Measurements from ENCODE around the gene APRT. TPM values are rescaled to one million over a fixed set of nuclear protein-coding genes. Genes with fewer than 3 reads are reported as not detected.

APRT gene
- polyA plus RNA-seq, 1 donor, result 60.7 TPM

GRCh38 chr16:88821168-88821850, 9.6 kb upstream of the APRT start:
- DNase-seq, result no peak

DNA sequence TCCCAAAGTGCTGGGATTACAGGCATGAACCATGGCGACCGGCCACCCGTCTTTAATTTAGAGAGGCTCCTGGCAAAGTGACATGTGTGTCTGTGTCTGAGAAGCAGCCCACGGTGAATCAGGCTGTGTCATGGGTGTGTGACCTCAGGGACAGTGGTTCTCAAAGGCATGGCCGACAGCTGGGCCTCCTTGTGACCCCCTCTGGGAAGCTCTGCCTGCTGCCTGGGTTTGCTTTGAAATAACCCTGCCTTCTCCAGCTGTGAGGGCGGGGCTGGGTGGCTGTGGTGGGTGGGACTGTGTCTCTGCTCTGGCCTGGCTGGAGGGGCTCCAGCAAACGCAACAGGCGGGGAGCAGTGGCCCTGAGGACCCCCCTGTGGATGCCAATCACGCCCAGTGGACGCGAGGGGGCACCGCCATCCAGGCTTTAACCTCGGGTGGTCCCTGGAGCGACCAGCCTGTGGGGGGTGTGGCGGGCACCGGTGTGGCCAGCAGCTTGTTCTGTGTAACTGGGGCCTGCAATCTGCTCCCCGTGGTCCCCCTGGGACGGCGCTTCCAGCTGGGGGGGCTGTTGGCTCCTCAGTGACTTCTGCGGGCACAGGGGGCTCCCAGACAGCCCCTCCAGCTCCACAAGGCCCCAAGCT, 8.8 kb upstream of the APRT start:
- no peak for DNase-seq

DNA sequence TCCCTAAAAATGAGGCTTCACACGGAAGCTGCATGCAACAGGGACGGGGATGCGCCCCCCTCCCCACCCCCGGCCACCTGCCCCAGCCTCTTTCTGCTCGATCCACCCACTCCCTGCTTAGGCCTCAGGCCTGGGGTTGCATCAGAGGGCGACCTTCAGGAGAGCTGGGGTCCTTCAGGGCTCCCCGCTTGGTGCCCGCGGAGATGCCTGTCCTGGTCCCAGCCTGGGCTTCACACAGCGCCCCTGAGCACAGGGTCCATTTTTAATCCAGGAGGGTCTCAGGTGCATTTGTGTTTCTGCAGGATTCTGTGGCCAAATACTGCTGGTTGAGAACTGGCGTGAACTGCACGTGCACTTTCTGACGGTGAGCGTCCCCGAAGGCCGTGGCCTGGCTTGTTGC, 7.4 kb upstream of the APRT start:
- no peak for DNase-seq

DNA sequence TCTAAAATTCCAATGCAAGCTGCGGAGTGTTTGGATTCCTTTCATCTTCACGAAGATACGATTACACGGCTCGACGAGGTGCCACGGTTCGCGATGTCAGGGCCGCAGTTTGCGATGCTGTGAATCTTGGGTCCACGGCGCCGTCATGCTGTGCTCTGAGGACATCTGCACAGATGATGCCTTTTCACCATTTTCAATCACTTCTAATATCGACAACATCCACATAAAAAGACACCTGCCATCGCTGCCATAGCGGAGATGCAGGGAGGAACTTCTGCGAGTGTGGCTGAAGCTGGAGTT, 6.8 kb upstream of the APRT start:
- DNase-seq, result no peak

DNA sequence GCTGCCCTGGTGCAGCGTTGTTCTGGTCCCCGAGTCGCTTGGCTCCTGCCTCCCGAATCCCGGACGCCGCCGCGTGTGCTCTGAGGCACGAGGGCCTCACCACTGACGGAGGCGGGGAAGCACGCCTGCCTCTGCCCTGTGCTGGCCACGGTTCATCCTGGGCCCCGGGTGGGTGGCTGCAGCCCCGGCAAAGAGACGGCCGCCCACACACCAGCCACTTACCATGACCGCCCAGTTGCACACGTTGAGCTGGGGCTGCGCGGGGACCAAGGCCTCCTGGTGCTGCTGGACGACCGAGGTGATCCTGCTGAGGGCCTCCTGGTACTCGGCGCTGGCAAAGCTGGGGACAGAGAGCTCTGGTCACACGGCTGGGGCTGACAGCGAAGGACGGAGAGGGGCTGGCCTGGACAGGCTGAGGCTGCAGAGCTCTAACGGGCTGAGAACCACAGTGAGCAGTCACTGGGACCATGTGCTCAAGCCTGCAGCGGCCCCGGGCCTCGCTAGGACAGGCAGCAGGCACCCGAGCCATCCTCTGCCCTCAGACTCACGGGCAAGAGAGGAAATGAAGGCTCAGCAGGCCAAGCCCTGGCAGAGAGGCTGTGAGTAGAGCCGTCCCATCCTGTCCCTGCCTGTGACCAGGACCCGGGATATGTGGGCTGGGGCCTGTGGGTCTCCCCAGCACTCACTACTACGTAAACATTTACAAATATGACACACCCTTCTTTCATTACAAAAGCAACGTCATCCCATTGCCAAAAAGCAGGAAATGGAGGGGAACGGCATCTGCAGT, 6.3 kb upstream of the APRT start:
- no peak for DNase-seq

DNA sequence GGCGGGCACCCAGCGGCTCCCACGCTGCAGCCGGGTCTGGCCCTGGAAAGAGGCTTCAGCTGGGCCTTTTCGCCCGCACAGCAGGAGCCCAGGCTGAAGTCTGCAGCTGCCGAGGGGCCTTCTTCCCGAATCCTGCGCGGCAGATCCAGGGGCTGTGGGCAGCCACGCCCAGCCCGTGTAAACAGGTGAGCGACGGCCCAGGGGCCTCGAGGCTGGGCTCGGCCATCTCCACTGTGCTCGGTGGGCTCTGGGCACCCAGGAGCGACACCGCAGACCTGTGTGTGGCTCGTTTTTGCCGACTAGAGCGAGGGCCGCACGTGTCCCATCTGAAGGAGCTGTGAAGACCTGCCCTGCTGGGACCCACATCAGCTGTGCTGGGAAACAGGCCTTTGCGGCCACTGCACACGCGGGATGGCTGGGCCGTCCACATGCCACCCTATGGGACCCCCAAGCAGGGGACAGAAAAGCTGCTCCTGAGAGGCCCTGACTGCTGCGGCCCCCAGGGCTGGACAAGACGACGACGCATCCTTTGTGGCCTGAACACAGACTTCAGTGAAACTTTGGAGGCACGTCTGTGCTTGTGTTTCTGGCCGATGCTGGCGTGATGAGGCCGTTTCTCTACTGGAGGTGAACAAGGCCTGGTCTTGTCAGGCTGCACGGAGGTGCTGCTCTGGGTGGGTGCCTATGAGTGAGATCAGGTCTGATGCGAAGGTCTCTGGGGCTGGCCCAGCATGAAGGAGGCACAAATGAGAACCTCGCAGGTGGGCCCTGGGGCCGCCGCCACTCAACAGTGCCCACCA, 5.2 kb upstream of the APRT start:
- no peak for DNase-seq

DNA sequence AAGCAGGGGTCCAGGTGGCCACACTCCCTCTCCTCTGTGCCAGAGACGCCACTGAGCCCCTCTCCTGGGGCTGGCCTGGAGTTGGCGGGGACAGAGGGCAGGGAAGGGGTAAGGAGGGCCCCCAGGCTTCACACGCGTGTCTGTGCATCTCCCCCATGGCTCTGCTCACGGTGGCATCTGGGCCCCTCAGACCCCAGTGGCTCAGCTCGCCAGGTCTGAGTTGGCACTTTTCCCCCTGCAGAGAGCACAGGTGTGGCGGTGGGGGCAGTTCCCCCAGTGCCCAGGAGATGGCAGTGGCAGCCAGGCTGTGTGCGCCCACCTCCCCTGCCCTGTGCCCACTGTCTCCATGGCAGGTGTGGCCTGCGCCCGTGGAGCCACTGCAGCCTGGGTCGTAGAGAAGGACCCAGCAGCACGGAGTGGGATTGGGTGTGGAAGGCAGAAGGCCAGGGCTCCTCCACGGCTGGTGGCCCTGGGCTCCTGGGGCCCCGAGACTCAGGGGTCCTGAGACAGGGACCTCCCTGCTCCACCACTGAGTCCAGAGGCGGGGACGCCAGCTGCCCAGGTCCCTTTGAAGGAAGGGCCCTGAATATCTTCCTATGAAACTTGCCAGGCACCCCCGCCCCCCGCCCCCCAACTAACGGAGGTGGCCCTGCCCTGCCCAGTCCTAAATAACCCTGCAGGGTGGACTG, 4.3 kb upstream of the APRT start:
- no peak for DNase-seq

DNA sequence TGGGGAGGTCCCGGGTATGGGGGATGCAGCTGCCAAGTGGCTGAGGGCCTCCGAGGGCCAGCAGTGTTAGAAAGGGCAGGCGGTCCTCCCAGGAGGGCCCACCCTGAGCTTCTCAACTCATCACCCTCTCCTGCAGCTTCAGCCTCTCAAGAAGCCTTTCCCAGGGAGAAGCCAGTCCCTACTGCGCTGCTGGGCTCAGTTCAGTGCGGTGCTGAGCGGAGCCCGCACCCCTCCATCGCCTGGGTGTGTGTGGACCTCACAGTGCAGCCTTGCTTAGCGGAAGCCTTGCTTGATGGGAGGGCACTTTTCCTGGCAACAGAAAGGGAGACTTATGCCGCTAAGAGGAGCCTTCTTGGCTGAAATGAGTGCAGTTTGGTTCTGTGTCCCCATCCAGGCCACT, 3.5 kb upstream of the APRT start:
- no peak for DNase-seq

GRCh38 chr16:88814144-88814502, 2.4 kb upstream of the APRT start:
- no peak for DNase-seq

DNA sequence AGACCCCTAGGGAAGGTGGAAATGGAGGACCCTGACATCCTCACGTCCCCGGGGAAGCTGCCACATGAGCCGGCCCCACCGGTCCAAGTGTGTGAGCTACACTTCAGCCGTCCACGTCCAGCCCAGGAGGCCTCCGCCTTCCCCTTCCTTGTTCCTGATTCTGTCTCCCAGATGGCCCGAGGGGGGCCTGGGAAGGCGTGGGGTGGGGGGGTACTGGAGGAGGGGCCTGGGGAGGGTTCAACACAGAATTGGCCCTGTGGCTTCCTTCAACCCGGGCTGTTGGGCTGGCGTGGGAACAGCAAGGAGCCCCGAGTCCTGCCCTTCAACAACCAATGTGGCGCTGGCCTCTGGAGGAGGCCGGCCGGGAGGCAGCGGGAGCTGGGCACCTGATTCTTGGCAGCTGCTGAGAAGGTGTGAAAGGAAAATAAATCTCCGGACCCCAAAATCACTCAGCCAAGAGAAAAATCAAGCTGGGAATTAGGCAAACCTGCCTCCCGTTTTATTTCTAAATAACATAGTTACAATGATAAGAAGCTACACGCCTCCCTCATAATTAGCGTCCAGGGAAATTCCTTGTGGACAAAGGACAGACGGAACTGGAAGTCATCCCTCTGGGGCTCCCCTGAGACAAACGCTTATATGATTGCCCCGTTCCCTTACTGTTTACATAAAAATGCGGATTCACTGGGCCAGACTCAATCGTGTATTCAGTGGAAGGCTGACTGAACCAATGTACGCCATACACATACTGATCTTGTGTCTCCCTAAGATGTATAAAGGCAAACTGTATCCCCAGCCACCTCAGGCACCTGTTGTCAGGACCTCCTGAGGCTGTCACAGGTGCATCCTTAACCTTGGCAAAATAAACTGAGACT, 1.8 kb upstream of the APRT start:
- no peak for DNase-seq

DNA sequence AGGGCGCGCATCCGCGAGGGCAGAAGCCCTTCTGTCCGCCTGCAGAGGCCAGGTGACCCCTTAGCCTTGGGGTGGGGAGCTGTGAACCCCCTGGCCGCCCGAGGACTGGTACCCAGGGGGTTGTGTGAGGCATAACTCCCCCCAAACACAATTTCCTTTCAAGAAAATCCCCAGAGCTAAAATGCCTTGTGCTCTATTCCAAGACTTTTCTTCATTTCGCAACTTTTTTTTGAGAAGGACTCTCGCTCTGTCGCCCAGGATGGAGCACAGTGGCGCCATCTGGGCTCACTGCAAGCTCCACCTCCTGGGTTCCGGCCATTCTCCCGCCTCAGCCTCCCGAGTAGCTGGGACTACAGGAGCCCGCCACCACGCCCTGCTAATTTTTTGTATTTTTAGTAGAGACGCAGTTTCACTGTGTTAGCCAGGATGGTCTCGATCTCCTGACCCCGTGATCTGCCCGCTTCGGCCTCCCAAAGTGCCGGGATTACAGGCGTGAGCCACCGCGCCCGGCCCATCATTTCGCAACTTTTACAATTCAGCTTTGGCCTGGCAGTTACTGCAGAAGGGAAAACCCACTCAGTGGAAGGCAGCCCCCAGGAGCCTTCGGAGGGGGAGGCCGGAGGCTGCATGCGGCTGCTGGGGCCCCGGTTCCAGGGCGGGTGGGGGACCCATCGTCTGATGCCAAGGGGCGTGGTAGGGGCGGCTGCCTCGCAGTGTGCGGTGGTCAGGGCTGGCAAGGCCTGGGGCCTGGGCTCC, 963 bp upstream of the APRT start:
- DNase-seq, result no peak

DNA sequence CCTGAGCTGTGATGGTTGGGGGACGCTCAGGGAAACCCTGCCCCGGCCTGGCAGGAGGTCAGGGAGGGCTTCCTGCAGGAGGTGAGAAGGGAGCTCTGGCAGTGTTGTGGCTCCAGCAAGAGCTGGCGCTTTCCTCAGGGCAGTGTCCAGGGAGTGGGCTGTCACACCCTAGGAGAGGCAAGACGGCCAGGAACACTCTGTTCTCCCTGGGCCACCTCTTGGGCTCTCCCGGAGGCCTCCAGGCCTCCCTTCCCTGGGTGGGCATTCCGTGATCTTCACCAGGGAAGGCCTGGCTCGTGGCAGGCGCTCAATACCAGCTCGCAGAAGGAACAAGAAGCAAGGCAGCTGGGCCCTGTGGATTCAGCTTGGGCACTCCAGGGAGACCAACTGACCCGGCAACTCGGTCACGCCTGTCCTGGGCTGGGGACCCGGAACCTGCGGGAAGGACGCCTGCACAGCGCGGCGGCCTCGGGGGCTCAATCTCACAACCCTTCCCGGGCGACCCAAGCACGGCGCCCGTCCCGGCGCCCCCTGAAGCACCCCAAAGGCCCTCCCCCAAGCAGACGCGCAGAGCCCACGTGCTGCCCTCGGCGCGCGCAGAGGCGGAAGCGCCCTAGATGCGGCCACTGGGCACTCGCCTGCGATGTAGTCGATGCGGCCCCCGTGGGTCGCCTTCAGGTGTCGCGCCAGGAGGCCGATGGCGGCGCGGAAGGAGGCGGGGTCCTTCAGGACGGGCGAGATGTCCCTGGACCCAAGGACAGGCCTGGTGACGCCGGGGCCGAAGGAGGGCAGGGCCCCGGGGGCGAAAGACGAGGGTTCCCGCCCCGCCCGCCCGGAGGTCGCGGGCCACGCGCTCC, 588 bp downstream of the APRT start:
- peak; percentile 91 for DNase-seq

DNA sequence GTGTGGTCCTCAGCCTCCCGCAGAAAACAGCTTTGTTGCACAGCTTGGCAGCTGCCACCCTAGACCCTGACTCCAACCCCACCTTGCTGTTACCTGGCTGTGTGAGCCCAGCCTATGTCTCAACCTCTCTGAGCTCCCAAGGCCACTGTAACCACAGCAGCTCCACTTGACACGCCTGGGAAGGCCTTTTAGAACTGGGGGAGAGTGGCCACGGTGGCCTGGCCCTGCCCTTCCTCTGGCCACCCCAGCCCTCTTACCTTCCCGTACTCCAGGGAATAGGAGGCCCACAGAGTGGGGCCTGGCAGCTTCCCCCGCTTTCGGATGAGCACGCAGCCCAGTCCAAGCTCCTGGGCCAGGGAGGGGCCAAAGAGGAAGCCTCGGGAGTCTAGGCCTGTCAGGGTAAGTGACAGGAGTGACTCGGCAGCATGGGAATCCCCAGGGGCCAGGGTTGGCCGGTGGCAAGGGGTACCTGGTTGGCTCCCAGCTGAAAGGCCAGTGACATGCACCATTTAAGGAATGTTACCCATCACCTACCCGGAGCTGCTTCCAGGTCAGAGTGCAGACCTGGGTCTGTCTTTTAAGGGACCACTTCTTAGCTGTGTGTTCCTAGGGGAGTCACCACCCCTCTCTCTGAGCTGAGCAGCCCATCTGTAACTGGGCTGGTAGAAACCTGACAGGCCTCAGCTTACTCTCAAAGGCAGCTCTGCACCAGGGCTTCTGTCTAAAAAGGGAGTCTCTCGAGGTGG, 1.4 kb downstream of the APRT start:
- no peak for DNase-seq

DNA sequence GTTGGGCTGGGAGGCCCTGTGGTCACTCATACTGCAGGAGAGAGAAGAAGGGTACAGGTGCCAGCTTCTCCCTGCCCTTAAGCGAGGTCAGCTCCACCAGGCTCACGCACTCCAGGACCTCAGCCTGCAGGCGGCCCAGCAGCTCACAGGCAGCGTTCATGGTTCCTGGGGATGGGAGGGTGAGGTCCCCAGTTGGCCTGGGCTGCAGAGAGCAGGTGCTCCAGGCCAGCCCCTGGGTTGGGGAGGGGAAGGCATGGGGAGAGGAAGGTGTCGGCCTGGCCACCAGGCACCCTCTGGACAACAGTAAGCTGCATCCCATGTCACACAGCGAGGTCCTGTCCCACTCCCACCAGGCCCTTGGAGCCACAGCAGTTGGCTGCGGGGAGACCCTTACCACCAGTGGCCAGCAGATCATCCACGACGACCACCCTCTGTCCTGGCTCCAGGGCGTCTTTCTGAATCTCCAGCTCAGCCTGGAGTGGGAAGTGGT, 2.0 kb downstream of the APRT start:
- DNase-seq, result no peak

DNA sequence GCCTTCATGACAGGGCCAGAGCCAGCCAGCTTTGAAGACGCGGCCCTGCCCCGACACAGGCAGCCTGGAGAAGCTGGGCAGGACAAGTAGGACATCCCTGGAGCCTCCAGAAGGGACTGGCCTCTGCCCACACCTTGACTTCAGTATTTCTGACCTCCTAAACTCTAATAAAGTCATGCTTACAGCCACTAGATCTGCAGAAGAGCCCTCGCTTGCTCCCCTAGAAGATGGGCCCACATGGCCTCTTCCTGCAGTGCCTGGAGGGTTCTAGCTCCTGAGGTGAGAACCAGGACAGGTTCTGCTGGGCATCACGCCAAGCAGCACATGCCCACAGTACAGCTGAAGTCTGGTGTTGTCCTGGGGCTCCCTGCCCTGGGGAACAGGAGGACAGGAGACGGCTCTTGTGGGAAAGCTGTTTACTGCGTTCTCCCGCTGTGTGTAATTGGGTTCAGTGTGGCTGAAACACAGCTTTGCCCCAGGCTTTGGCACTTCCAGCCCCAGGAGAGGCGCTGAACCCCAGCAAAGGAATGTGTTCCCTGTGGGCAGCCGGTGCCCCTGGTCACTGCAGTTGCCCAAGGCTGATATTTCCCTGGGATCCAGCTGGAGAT, 2.6 kb downstream of the APRT start:
- DNase-seq, result no peak

DNA sequence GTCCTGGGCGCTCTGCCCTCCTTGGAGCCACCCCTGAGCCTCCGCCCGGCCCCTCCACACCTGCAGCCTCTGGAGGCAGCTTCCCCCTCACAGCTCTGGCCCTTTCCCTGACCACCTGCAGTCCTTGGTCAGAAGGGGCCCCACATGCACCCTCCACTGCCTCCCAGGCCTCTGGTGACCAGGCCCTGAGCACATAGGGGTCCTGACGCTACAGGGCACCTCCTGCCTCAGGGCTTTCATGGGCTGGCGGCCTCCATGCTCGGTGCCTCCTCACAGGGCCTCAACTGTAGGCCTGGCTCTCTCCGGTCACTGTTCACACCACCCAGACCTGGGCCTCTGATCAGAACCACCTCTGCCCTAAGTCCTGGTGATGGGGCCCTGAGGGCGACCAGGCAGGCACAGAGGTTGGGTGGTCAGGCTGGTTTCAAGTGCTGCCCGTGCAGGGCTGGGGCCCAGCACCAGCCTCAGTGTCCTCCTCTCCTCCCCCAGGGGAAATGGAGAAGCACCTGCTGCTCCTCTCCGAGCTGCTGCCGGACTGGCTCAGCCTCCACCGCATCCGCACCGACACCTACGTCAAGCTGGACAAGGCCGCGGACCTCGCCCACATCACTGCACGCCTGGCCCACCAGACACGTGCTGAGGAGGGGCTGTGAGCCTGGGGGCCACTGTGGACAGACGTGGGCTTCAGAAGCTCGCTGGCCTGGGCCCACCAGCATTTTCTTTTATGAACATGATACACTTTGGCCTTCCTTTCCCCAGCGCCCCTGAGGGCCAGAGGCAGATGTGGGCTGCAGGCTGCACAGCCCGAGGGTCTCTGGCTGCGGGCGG, 3.9 kb downstream of the APRT start:
- no peak for DNase-seq

DNA sequence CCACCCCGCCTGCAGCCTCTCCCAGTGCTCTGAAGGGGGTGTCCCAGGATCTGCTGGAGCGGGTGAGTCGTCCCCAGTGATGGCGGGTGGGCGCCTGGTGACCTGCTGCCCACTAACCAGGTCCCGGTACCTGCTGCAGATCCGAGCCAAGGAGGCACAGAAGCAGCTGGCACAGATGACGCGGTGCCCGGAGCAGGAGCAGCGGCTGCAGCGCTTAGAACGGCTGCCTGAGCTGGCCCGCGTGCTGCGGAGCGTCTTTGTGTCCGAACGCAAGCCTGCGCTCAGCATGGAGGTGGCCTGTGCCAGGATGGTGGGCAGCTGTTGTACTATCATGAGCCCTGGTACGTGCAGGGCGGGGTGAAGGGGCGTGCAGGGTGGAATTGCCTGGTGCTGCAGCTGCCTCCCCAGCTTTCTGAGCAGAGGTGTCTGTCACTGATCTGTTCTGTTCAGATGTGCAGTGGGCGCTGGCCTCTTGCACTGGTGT, 4.5 kb downstream of the APRT start:
- no peak for DNase-seq
